Smooth muscle cell of the pulmonary artery (primary cell): Measurements from ENCODE around the gene SP140. TPM values are rescaled to one million over a fixed set of nuclear protein-coding genes. Genes with fewer than 3 reads are reported as not detected.

Experiments used
- total RNA-seq: library from RNA; depleted of rRNA; stranded (reverse); fragments of >200 nt; gene quantifications from 2 replicates; pipeline ENCODE4 v1.2.3, GENCODE V29; 2014

The SP140 gene
- total RNA-seq, result 0.50 and 0.52 TPM in 2 replicates

GRCh38 chr2:230225486-230225885 lies at the start of gene SP140:
SP140 (plus strand) TSS chr2:230225736; CDS start chr2:230225845, 109 bp downstream.

GRCh38 chr2:230219419-230220331 lies 5.9 kb upstream of the SP140 start, which contains the start of gene SP110:
SP110 (minus strand) TSS chr2:230219984; CDS start chr2:230216927, 3,057 bp downstream.

GRCh38 chr2:230326453-230327417 lies 101.2 kb downstream of the SP140 start, which contains the start of gene SP140L:
SP140L (plus strand) TSS chr2:230327193; CDS start chr2:230327270, 77 bp downstream.

Other genes starting within 250 kb of the SP140 start
- gene SLC16A14, start 156.8 kb upstream of the SP140 start, total RNA-seq, result 1.1 and 1.8 TPM in 2 replicates
- gene SP110, start 5.8 kb upstream of the SP140 start, total RNA-seq, result 3.7 and 4.8 TPM in 2 replicates
- gene SP140L, start 101.5 kb downstream of the SP140 start, total RNA-seq, result 7.6 and 8.2 TPM in 2 replicates
- 94.7 and 111 TPM in 2 replicates for gene SP100, start 190.5 kb downstream of the SP140 start, total RNA-seq